Neural cell (in vitro differentiated cells): ENCODE results near the gene PNPLA3. TPM values are rescaled to one million over a fixed set of nuclear protein-coding genes. Genes with fewer than 3 reads are reported as not detected.

ENCODE experiments used
- H2AFZ ChIP-seq: fragments of 200-600, 300-800 bp; sonication (generic), shearing (Covaris generic); 2 replicates; pipeline ENCODE4 v1.6.0; 2014; ENCODE audit warnings: low read depth, mild to moderate bottlenecking, antibody characterized with exemption, low read length, moderate library complexity
- H3F3A ChIP-seq: fragments of 200-600 bp; shearing (Covaris generic); 2 replicates; pipeline ENCODE4 v1.6.1; 2016; ENCODE audit warnings: mild to moderate bottlenecking, moderate library complexity, mixed read lengths, antibody characterized with exemption, low read length; ENCODE audit not compliant: insufficient read depth, poor library complexity, severe bottlenecking
- H3K27ac ChIP-seq: fragments of 200-600, 300-800 bp; sonication (generic), shearing (Covaris generic); 2 replicates; pipeline ENCODE4 v1.5.1; 2014; ENCODE audit warnings: mild to moderate bottlenecking, low read length, moderate library complexity
- H3K27me3 ChIP-seq: fragments of 300-800, 200-600 bp; sonication (generic), shearing (Covaris generic); 2 replicates; pipeline ENCODE4 v1.6.0; 2014; ENCODE audit warnings: mild to moderate bottlenecking, low read depth, low read length, moderate library complexity; ENCODE audit not compliant: insufficient read depth
- H3K36me3 ChIP-seq: fragments of 300-800, 200-600 bp; sonication (generic), shearing (Covaris generic); 2 replicates; pipeline ENCODE4 v1.5.1; 2014; ENCODE audit warnings: mild to moderate bottlenecking, antibody characterized with exemption, low read length, moderate library complexity; ENCODE audit not compliant: insufficient read depth
- H3K4me2 ChIP-seq: fragments of 300-800, 200-600 bp; sonication (generic), shearing (Covaris generic); 2 replicates; pipeline ENCODE4 v1.6.0; 2014; ENCODE audit warnings: mild to moderate bottlenecking, low read length
- H3K4me3 ChIP-seq: fragments of 300-800, 200-600 bp; sonication (generic), shearing (Covaris generic); 2 replicates; pipeline ENCODE4 v1.5.1; 2014; ENCODE audit warnings: mild to moderate bottlenecking, low read length, moderate library complexity
- H3K79me2 ChIP-seq: fragments of 200-600 bp; shearing (Covaris generic); replicated peaks from 2 replicates; pipeline ENCODE4 v1.6.0; 2014; ENCODE audit warnings: mild to moderate bottlenecking, low read length, moderate library complexity; ENCODE audit not compliant: insufficient read depth
- H3K9ac ChIP-seq: fragments of 300-800, 200-600 bp; sonication (generic), shearing (Covaris generic); 2 replicates; pipeline ENCODE4 v1.6.1; 2016; ENCODE audit warnings: mild to moderate bottlenecking, low read length, mixed read lengths
- H3K9me2 ChIP-seq: fragments of 200-600 bp; shearing (Covaris generic); 2 replicates; pipeline ENCODE4 v1.6.1; 2016; ENCODE audit warnings: mild to moderate bottlenecking, low read length, mixed read lengths; ENCODE audit not compliant: insufficient read depth
- H3K9me3 ChIP-seq: fragments of 200-600, 300-800 bp; sonication (generic), shearing (Covaris generic); 2 replicates; pipeline ENCODE4 v1.6.1; 2016; ENCODE audit warnings: mild to moderate bottlenecking, mixed run types, low read length, moderate library complexity, mixed read lengths
- H4K20me1 ChIP-seq: fragments of 200-600 bp; shearing (Covaris generic); 2 replicates; pipeline ENCODE4 v1.6.1; 2016; ENCODE audit warnings: mild to moderate bottlenecking, mixed run types; ENCODE audit not compliant: insufficient read depth
- CTCF ChIP-seq: fragments of 450-650 bp; IDR thresholded peaks from 2 replicates; pipeline ENCODE4 v1.5.1; 2014; ENCODE audit warnings: antibody characterized with exemption, mild to moderate bottlenecking, moderate library complexity; ENCODE audit not compliant: poor library complexity, severe bottlenecking
- EP300 ChIP-seq: fragments of 450-650 bp; conservative IDR thresholded peaks from 2 replicates; pipeline ENCODE4 v1.6.1; 2014; ENCODE audit warnings: antibody characterized with exemption, mild to moderate bottlenecking, moderate library complexity; ENCODE audit not compliant: poor library complexity, severe bottlenecking
- MXI1 ChIP-seq: fragments of 450-650 bp; conservative IDR thresholded peaks from 2 replicates; pipeline ENCODE4 v1.6.1; 2014; ENCODE audit warnings: antibody characterized with exemption, mild to moderate bottlenecking; ENCODE audit not compliant: poor library complexity, severe bottlenecking
- RAD21 ChIP-seq: fragments of 450-650 bp; conservative IDR thresholded peaks from 2 replicates; pipeline ENCODE4 v1.6.1; 2014; ENCODE audit warnings: antibody characterized with exemption, mild to moderate bottlenecking, moderate library complexity
- SMC3 ChIP-seq: fragments of 450-650 bp; conservative IDR thresholded peaks from 2 replicates; pipeline ENCODE4 v1.6.1; 2014; ENCODE audit warnings: antibody characterized with exemption, mild to moderate bottlenecking, moderate library complexity; ENCODE audit not compliant: poor library complexity
- TAF1 ChIP-seq: IDR thresholded peaks from 2 replicates; pipeline ENCODE4 v1.6.1; 2012; ENCODE audit warnings: low read depth
- polyA plus RNA-seq: library from polyadenylated mRNA; depleted of rRNA; stranded (reverse); fragments of >200 nt; gene quantifications from 2 replicates; pipeline ENCODE4 v1.2.3, GENCODE V29; 2014
- TF ChIP-seq, protein P1 (sequence below): IDR thresholded peaks from 2 replicates; pipeline ENCODE4 v1.6.1; 2012; ENCODE audit warnings: borderline replicate concordance

PNPLA3 gene
- polyA plus RNA-seq, 1 donor from 2014 or later: 6.5 TPM

GRCh38 chr22:43944670-43945430 lies 21.2 kb downstream of the PNPLA3 start:
- H4K20me1 ChIP-seq: no peaks in the 10 kb centered on the region
- H3K79me2 ChIP-seq: no peaks in the 10 kb centered on the region
- TF ChIP-seq CTCF: no peak
- no peak for TF ChIP-seq EP300
- TF ChIP-seq, protein P1, sequence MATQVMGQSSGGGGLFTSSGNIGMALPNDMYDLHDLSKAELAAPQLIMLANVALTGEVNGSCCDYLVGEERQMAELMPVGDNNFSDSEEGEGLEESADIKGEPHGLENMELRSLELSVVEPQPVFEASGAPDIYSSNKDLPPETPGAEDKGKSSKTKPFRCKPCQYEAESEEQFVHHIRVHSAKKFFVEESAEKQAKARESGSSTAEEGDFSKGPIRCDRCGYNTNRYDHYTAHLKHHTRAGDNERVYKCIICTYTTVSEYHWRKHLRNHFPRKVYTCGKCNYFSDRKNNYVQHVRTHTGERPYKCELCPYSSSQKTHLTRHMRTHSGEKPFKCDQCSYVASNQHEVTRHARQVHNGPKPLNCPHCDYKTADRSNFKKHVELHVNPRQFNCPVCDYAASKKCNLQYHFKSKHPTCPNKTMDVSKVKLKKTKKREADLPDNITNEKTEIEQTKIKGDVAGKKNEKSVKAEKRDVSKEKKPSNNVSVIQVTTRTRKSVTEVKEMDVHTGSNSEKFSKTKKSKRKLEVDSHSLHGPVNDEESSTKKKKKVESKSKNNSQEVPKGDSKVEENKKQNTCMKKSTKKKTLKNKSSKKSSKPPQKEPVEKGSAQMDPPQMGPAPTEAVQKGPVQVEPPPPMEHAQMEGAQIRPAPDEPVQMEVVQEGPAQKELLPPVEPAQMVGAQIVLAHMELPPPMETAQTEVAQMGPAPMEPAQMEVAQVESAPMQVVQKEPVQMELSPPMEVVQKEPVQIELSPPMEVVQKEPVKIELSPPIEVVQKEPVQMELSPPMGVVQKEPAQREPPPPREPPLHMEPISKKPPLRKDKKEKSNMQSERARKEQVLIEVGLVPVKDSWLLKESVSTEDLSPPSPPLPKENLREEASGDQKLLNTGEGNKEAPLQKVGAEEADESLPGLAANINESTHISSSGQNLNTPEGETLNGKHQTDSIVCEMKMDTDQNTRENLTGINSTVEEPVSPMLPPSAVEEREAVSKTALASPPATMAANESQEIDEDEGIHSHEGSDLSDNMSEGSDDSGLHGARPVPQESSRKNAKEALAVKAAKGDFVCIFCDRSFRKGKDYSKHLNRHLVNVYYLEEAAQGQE: no peak
- H3K4me3 ChIP-seq: no peak overlapping the region
- no peak overlapping the region for H2AFZ ChIP-seq
- H3K9me3 ChIP-seq: no peaks in the 10 kb centered on the region
- H3K27me3 ChIP-seq: no peaks in the 10 kb centered on the region
- H3F3A ChIP-seq: no peaks in the 10 kb centered on the region
- H3K9me2 ChIP-seq: no peaks in the 10 kb centered on the region
- no peaks in the 10 kb centered on the region for H3K36me3 ChIP-seq
- no peak overlapping the region for H3K27ac ChIP-seq
- H3K4me2 ChIP-seq: no peak overlapping the region
- H3K9ac ChIP-seq: no peak overlapping the region

DNA sequence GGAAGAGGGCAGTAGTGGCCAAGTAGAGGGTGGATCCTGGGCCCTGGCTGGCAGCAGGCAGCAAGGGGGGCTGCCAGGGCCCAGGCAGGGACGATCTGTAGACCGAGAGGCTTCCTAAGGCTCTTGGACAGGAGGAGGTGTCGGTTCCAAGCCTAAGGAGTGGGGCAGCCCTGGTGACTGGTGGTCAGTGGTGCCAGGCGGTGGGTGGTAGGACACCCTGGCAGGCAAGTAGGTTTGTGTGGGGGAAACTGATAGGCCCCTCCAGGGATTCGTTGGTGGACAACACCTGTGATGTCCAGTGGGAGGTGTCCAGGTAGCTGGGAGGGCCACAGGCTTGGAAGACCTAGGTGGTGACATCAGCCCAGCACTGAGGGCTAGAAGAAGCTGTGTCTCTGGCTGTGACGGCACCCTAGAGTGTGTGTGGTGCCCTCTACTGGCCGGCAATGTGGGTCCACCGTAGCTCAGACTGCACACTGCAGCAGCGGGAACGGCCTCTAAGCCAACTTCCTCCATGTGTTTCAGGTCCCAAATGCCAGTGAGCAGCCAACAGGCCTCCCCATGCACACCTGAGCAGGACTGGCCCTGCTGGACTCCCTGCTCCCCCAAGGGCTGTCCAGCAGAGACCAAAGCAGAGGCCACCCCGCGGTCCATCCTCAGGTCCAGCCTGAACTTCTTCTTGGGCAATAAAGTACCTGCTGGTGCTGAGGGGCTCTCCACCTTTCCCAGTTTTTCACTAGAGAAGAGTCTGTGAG lies 22.2 kb downstream of the PNPLA3 start:
- no peak overlapping the region for H3K4me3 ChIP-seq
- H3K9me3 ChIP-seq: no peaks in the 10 kb centered on the region
- H3K9ac ChIP-seq: no peak overlapping the region
- no peak overlapping the region for H3K27ac ChIP-seq
- H3K4me2 ChIP-seq: no peak overlapping the region
- H3K79me2 ChIP-seq: no peaks in the 10 kb centered on the region
- no peaks in the 10 kb centered on the region for H3K9me2 ChIP-seq
- no peaks in the 10 kb centered on the region for H3K36me3 ChIP-seq
- H4K20me1 ChIP-seq: no peaks in the 10 kb centered on the region
- H3F3A ChIP-seq: no peaks in the 10 kb centered on the region
- H2AFZ ChIP-seq: no peak overlapping the region
- no peaks in the 10 kb centered on the region for H3K27me3 ChIP-seq
- TF ChIP-seq EP300 (no peak), CTCF (peak; percentile 30)

DNA sequence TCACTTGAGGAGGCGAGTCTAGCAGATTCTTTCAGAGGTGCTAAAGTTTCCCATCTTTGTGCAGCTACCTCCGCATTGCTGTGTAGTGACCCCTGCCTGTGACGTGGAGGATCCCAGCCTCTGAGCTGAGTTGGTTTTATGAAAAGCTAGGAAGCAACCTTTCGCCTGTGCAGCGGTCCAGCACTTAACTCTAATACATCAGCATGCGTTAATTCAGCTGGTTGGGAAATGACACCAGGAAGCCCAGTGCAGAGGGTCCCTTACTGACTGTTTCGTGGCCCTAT lies 22.7 kb downstream of the PNPLA3 start:
- H3F3A ChIP-seq: no peaks in the 10 kb centered on the region
- no peak overlapping the region for H3K9ac ChIP-seq
- no peak overlapping the region for H3K27ac ChIP-seq
- no peak overlapping the region for H3K4me2 ChIP-seq
- H4K20me1 ChIP-seq: no peaks in the 10 kb centered on the region
- H3K27me3 ChIP-seq: no peaks in the 10 kb centered on the region
- H2AFZ ChIP-seq: no peak overlapping the region
- H3K9me2 ChIP-seq: no peaks in the 10 kb centered on the region
- no peaks in the 10 kb centered on the region for H3K79me2 ChIP-seq
- H3K4me3 ChIP-seq: no peak overlapping the region
- no peaks in the 10 kb centered on the region for H3K9me3 ChIP-seq
- H3K36me3 ChIP-seq: no peaks in the 10 kb centered on the region
- no peak for TF ChIP-seq CTCF
- no peak for TF ChIP-seq MXI1
- TF ChIP-seq SMC3: no peak
- no peak for TF ChIP-seq EP300
- TF ChIP-seq TAF1: no peak
- no peak for TF ChIP-seq RAD21
